Uterus (tissue), 2 donors: ENCODE results near the gene ATF7IP.

Source experiments
- CTCF ChIP-seq, 4 experiments: fragments of 200-600 bp in 2 of 4; fragments of 450-650 bp in 2 of 4; sonication (generic) in 2 of 4; IDR thresholded peaks; one replicate each; pipeline ENCODE4 v1.5.1; 2016 to 2019; ENCODE audit warnings: antibody characterized with exemption in 4 of 4, mild to moderate bottlenecking in 2 of 4, moderate library complexity in 1 of 4
- POLR2A ChIP-seq, 2 donors: fragments of 450-650 bp; IDR thresholded peaks; one replicate each; pipeline ENCODE4 v1.6.1; 2016; ENCODE audit warnings: antibody characterized with exemption in 2 of 2, mild to moderate bottlenecking in 1 of 2, moderate library complexity in 1 of 2

- TF ChIP-seq CTCF (IDR thresholded peaks at IDR 0.05): no peak
- no peak for TF ChIP-seq POLR2A (IDR thresholded peaks at IDR 0.05)
Measured at GRCh38 chr12:14442221-14442881, 76.9 kb downstream of the ATF7IP start.
